ENCODE measurements around the gene CDCA3. TPM values are rescaled to one million over a fixed set of nuclear protein-coding genes. Genes with fewer than 3 reads are reported as not detected.
"Not testable (repeated sequence)": the region's sequence is repeated elsewhere in the genome, so short reads cannot be mapped to it uniquely, and the experiment has no call there.

CDCA3 gene
- total RNA-seq, 1 experiment from 2014 or later = 92.0 TPM

DNA sequence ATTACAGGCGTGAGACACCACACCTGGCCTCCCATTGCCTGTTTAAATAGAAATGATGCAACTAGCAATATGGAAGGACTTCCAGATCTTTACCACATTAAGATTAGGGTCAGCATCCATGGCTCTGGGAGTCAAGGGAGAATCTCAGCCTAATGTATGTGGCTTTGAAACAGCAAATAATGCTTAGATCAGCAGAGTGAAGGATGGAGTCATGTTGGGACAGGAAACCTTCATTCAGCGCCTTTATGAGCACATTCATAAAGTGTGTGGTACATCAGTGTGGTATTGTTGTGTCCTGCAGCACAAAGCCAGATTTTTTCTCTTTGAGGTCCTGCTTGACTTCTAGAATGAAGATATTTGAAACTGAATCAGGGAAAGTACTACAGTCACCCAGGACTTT lies 37.3 kb upstream of the CDCA3 start:
- Histone ChIP-seq H3K4me2 (ENCODE audit: low read length) (no peak overlapping the region), H3K9ac (ENCODE audit: low read length) (no peak overlapping the region), H3K9me3 (ENCODE audit: low read length) (no peaks in the 10 kb centered on the region), H3K79me2 (ENCODE audit: low read length) (no peaks in the 10 kb centered on the region), H4K20me1 (ENCODE audit: low read length) (no peaks in the 10 kb centered on the region), H3K27me3 (ENCODE audit: low read length) (no peaks in the 10 kb centered on the region), H3K27ac (ENCODE audit: low read length) (no peak overlapping the region), H3K4me3 (ENCODE audit: low read length) (no peak overlapping the region), H3K4me1 (ENCODE audit: insufficient read depth, low read length) (peaks cover 11% of the 10 kb centered on the region), H3K9me2 (replicated peaks; ENCODE audit: low read length) (no peaks in the 10 kb centered on the region), H3K36me3 (ENCODE audit: low read depth, low read length) (no peaks in the 10 kb centered on the region), H2AFZ (ENCODE audit: low read length) (no peak overlapping the region), H3F3A (ENCODE audit: low read length, unreplicated experiment) (no peaks in the 10 kb centered on the region)
- ChIA-PET CTCF (no interaction called here), POLR2A (ENCODE audit: unreplicated experiment) (no interaction called here)
- intact Hi-C loops (cut with micrococcal nuclease) = no loop called here
- no peak for TF ChIP-seq EZH2 (IDR thresholded peaks at IDR 0.05; ENCODE audit: low read length, unreplicated experiment)
- TF ChIP-seq EZH2phosphoT487 (IDR thresholded peaks at IDR 0.05; ENCODE audit: borderline replicate concordance, low read length) = no peak
- TF ChIP-seq, protein P1, sequence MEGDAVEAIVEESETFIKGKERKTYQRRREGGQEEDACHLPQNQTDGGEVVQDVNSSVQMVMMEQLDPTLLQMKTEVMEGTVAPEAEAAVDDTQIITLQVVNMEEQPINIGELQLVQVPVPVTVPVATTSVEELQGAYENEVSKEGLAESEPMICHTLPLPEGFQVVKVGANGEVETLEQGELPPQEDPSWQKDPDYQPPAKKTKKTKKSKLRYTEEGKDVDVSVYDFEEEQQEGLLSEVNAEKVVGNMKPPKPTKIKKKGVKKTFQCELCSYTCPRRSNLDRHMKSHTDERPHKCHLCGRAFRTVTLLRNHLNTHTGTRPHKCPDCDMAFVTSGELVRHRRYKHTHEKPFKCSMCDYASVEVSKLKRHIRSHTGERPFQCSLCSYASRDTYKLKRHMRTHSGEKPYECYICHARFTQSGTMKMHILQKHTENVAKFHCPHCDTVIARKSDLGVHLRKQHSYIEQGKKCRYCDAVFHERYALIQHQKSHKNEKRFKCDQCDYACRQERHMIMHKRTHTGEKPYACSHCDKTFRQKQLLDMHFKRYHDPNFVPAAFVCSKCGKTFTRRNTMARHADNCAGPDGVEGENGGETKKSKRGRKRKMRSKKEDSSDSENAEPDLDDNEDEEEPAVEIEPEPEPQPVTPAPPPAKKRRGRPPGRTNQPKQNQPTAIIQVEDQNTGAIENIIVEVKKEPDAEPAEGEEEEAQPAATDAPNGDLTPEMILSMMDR (conservative IDR thresholded peaks at IDR 0.05; ENCODE audit: low read depth, low read length) = no peak
- DNase-seq = no peak
- no peak for ATAC-seq
- BruUV-seq (replicated peaks) = no TSS peak

DNA sequence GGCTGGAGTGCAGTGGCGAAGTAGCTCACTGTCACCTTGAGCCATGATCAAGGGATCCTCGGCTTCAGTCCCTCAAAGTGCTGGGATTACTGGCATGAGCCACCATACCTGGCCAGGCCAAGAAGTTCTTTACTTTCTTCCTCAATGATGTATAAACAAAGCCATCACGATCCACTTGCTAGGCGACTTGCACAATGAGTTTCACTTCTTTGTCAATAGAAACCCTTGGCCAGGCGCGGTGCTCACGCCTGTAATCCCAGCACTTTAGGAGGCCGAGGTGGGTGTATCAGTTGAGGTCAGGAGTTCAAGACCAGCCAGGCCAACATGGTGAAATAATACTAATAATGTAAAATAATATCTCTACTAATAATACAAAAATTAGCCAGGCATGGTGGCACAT lies 36.4 kb upstream of the CDCA3 start:
- TF ChIP-seq, protein P1 (conservative IDR thresholded peaks at IDR 0.05; ENCODE audit: low read depth, low read length) = no peak
- TF ChIP-seq EZH2phosphoT487 (IDR thresholded peaks at IDR 0.05; ENCODE audit: borderline replicate concordance, low read length) (no peak), EZH2 (IDR thresholded peaks at IDR 0.05; ENCODE audit: low read length, unreplicated experiment) (no peak)
- Histone ChIP-seq H3K27ac (ENCODE audit: low read length) (no peak overlapping the region), H3K9me3 (ENCODE audit: low read length) (no peaks in the 10 kb centered on the region), H3K36me3 (ENCODE audit: low read depth, low read length) (no peaks in the 10 kb centered on the region), H3K4me2 (ENCODE audit: low read length) (no peak overlapping the region), H4K20me1 (ENCODE audit: low read length) (no peaks in the 10 kb centered on the region), H3K4me1 (ENCODE audit: insufficient read depth, low read length) (peaks cover 11% of the 10 kb centered on the region), H3K79me2 (ENCODE audit: low read length) (no peaks in the 10 kb centered on the region), H2AFZ (ENCODE audit: low read length) (no peak overlapping the region), H3K27me3 (ENCODE audit: low read length) (no peaks in the 10 kb centered on the region), H3K9me2 (replicated peaks; ENCODE audit: low read length) (no peaks in the 10 kb centered on the region), H3K9ac (ENCODE audit: low read length) (no peak overlapping the region), H3K4me3 (ENCODE audit: low read length) (no peak overlapping the region), H3F3A (ENCODE audit: low read length, unreplicated experiment) (no peaks in the 10 kb centered on the region)
- ChIA-PET POLR2A (ENCODE audit: unreplicated experiment) (interaction anchor here (0.6 kb wide), 1 partner anchor 179 kb away, joined by 4 read pairs; no protein-coding TSS in a partner anchor), CTCF (no interaction called here)
- intact Hi-C loops (cut with micrococcal nuclease) = no loop called here
- BruUV-seq (replicated peaks) = no TSS peak
- DNase-seq = no peak
- no peak for ATAC-seq

DNA sequence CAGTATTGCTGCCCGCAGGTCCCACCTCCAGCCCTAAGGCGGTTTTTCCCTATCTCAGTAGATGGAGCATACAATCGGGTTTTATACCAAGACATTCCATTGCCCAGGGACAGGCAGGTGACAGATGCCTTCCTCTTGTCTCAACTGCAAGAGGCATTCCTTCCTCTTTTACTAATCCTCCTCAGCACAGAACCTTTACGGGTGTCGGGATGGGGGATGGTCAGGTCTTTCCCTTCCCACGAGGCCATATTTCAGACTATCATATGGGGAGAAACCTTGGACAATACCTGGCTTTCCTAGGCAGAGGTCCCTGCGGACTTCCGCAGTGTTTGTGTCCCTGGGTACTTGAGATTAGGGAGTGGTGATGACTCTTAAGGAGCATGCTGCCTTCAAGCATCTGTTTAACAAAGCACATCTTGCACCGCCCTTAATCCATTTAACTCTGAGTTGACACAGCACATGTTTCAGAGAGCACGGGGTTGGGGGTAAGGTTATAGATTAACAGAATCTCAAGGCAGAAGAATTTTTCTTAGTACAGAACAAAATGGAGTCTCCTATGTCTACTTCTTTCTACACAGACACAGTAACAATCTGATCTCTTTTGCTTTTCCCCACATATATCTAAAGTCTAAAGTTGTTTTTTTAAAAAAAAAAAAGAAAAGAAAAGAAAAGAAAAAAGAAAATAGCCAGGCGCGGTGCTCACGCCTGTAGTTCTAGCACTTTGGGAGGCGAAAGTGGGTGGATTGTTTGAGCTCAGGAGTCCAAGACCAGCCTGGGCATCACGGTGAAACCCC lies 35.3 kb upstream of the CDCA3 start:
- H3K9me2 ChIP-seq (replicated peaks; ENCODE audit: low read length); H3F3A ChIP-seq (ENCODE audit: low read length, unreplicated experiment); CTCF ChIA-PET; H3K36me3 ChIP-seq (ENCODE audit: low read depth, low read length); H3K79me2 ChIP-seq (ENCODE audit: low read length); H3K4me1 ChIP-seq (ENCODE audit: insufficient read depth, low read length); intact Hi-C loops (cut with micrococcal nuclease); H2AFZ ChIP-seq (ENCODE audit: low read length); H3K27me3 ChIP-seq (ENCODE audit: low read length); POLR2A ChIA-PET (ENCODE audit: unreplicated experiment); BruUV-seq (replicated peaks); DNase-seq; ATAC-seq; H3K27ac ChIP-seq (ENCODE audit: low read length); H3K4me2 ChIP-seq (ENCODE audit: low read length); H3K9me3 ChIP-seq (ENCODE audit: low read length); H4K20me1 ChIP-seq (ENCODE audit: low read length); H3K4me3 ChIP-seq (ENCODE audit: low read length); H3K9ac ChIP-seq (ENCODE audit: low read length): not testable (repeated sequence)

All from PC-3 (cell line).